Jurkat, Clone E6-1 (cell line): Measurements from ENCODE around the gene KRT34. TPM values are rescaled to one million over a fixed set of nuclear protein-coding genes. Genes with fewer than 3 reads are reported as not detected.
"Not testable (repeated sequence)": the region's sequence is repeated elsewhere in the genome, so short reads cannot be mapped to it uniquely, and the experiment has no call there.

Source experiments
- DNase-seq: peaks from one replicate; pipeline ENCODE4 v3.0.0-alpha.2; 2011; ENCODE audit warnings: low read depth, low spot score
- H3K4me3 ChIP-seq: 2 replicates; pipeline ENCODE4 v1.5.1; 2011; ENCODE audit warnings: mild to moderate bottlenecking, low read length, control low read depth, moderate library complexity
- polyA plus RNA-seq: library from polyadenylated mRNA; unstranded; fragments of >200 nt; gene quantifications from one replicate; pipeline ENCODE4 v1.2.1, GENCODE V29; 2012; ENCODE audit warnings: missing spikeins; ENCODE audit not compliant: insufficient read length, insufficient read depth

KRT34 gene
- polyA plus RNA-seq = not detected

- not testable (repeated sequence) for DNase-seq, H3K4me3 ChIP-seq
Measured at GRCh38 chr17:41381943-41382342, at the start of gene KRT34. Gene KRT34, minus strand, starts transcription at chr17:41382306. Its CDS starts 60 bp downstream, at chr17:41382246.

GRCh38 chr17:41430376-41430775, 48.3 kb upstream of the KRT34 start:
- H3K4me3 ChIP-seq, DNase-seq: not testable (repeated sequence)

GRCh38 chr17:41429667-41430066, 47.6 kb upstream of the KRT34 start:
- no peak for DNase-seq
- H3K4me3 ChIP-seq = no peak overlapping the region

DNA sequence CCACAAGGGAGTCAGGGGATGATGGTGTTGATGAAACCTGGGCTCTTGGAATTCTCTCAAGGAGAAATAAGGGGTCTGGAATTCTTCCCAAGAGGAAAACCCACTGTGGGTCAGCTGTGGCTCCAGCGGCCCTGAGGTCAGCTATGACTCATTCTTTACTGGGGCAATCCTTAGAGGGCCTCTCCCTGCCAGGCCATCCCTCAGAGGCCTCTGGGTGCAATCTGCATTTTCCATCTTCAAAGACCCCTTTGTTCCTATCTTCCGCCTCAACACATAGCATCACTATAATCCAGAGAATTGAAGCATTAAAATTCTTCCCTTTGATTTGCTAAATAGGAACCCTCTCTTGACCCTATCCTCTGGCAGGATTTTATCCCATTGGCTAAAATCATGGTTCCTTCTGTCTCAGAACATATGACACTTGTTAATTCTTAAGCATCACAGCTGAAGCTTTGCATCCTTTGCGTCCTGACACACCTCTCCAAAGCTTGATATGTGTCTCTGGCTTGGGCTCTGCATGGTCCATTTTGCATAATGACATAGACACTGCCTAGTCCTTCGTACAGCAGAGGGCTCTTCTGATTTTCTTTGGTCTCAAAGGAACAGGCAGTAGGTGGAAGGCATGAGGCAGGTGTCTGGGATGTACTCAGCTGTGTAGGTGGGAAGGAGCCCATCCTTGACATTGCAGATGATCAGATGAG, 46.6 kb upstream of the KRT34 start:
- no peak overlapping the region for H3K4me3 ChIP-seq
- DNase-seq = no peak

GRCh38 chr17:41424111-41424635, 42.1 kb upstream of the KRT34 start, which contains the start of gene KRT37:
Gene KRT37, minus strand, starts transcription at chr17:41424585. Its CDS starts 62 bp downstream, at chr17:41424523.
- H3K4me3 ChIP-seq = no peak within 1 kb of the TSS
- no peak for DNase-seq

GRCh38 chr17:41422586-41422985, 40.5 kb upstream of the KRT34 start:
- not testable (repeated sequence) for H3K4me3 ChIP-seq, DNase-seq

GRCh38 chr17:41421617-41422016, 39.5 kb upstream of the KRT34 start:
- H3K4me3 ChIP-seq = no peak overlapping the region
- no peak for DNase-seq

DNA sequence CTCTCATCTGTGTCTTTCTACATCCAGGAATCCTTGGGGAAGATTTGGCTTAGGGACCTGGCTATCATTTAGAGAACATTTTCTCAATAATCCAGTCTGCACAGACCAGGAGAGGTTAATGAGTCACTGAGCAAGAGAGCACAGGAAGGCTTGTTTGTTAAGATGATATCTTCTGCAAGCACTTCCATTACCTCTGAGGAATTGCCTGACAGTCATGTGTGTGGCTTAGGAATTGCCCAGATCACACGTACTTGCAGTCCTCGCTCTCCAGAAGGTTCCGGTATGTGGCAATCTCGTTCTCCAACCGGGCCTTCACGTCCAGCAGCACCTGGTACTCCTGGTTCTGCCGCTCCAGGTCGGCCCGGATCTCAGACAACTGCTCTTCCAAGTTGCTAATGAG, 39.0 kb upstream of the KRT34 start:
- H3K4me3 ChIP-seq = no peak overlapping the region
- no peak for DNase-seq

GRCh38 chr17:41420134-41420533, 38.0 kb upstream of the KRT34 start:
- H3K4me3 ChIP-seq = no peak overlapping the region
- DNase-seq = no peak

GRCh38 chr17:41419716-41420115, 37.6 kb upstream of the KRT34 start:
- H3K4me3 ChIP-seq = no peak overlapping the region
- DNase-seq = peak; percentile 12

- DNase-seq = no peak
- H3K4me3 ChIP-seq = no peak overlapping the region
Measured at GRCh38 chr17:41418116-41418860, 36.2 kb upstream of the KRT34 start.

DNA sequence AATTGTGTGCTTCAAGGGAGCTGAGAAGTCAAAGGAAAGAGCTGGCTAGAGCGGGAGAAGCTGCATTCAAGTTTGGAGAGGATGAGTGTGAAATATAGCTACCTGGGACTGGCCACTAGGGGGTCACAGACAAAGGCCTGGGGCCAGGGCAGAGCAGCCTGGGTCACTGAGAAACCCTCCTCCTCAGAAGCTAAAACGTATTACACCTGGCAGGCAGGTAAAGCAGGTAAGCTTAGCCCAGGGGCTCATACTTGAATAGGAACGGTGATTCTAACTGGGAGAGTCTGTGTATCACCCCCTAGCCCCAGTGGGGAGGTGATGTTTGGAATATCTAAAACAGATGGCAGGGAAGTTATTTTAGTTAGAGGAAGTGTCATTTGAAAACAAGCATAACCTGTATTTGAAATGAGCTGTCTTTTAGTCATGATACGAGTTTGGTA, 35.5 kb upstream of the KRT34 start:
- H3K4me3 ChIP-seq = no peak overlapping the region
- DNase-seq = no peak

DNA sequence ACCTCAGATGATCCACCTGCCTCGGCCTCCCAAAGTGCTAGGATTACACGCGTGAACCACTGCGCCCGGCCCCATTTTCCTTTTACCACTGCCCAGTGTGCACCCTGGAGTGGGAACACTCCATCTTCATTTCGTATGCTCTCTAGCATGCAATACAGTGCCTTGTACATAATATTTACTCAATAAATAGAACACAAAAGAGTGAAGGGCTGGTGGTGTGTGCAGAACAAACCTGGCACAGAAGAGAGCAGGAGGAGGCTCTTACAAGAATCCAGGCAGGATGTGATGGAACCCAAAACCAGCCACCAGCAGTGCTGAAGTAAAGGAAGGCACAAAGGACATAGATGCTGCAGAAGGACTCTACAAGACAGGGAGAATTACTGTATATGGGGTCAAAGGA, 35.0 kb upstream of the KRT34 start:
- H3K4me3 ChIP-seq = no peak overlapping the region
- DNase-seq = no peak

GRCh38 chr17:41416479-41416878, 34.4 kb upstream of the KRT34 start:
- no peak overlapping the region for H3K4me3 ChIP-seq
- no peak for DNase-seq

DNA sequence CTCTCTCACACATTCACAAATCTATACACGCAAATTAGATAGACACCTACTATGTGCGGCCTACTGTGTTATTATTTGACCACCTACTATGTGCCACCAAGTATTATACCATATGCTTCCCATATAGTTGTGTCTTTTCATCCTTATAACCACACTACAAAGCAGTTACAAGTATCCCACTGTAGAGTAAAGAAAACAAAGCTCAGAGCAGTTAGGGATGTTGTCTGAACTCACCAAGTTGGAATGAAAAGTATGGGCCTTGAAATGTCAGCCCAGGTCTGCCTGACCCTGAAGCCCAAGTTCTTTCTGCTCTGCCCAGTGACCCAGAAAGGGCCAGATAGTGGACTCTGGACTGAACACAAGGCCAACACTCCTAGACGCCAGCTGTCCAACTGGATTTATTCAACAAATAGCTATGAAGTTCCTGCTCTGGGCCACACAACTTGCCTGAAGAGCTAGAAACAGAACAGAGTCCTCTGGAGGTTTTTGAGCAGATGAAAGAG, 33.8 kb upstream of the KRT34 start:
- DNase-seq = no peak
- no peak overlapping the region for H3K4me3 ChIP-seq

GRCh38 chr17:41415411-41415810, 33.3 kb upstream of the KRT34 start:
- no peak for DNase-seq
- H3K4me3 ChIP-seq = no peak overlapping the region

GRCh38 chr17:41413982-41414381, 31.9 kb upstream of the KRT34 start:
- H3K4me3 ChIP-seq = no peak overlapping the region
- DNase-seq = no peak

- no peak for DNase-seq
- no peak overlapping the region for H3K4me3 ChIP-seq
Measured at GRCh38 chr17:41413353-41413957, 31.3 kb upstream of the KRT34 start.

DNA sequence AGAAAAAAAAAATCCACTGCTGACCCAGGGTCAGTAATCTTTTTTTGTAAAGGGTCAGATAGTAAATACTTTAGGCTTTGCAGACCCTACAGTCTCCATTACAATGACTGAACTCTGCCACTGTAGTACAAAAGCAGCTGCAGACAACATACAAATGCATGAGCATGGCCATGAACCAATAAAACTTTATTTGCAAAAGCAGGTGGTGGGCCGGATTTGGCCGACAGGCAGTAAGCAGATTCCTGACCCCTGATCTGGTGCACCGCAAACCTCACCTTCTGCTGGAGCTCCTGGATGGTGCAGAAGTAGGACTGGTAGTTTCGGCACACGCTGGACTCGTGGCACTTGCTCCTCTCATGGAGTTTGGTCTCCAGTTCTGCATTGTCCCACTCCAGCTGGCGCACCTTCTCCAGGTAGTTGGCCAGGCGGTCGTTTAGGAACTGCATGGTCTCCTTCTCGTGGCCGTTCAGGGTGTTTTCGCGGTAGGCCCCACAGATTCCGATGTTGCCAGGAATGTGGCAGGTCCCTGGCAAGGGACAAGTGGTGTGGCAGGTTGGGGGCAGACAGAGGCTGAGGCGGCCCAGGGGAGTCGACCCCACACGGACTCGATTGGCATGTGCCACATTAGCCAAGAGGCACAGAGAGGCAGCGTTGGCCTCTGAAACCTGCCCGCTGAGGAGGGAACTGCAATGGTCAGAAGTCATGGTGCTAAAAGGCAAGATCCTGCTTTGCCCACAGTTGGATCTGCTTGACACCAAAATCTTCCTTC, 29.1 kb upstream of the KRT34 start:
- no peak for DNase-seq
- H3K4me3 ChIP-seq = no peak overlapping the region
